ENCODE measurements around the gene SLC22A23.

Gene SLC22A23

DNA sequence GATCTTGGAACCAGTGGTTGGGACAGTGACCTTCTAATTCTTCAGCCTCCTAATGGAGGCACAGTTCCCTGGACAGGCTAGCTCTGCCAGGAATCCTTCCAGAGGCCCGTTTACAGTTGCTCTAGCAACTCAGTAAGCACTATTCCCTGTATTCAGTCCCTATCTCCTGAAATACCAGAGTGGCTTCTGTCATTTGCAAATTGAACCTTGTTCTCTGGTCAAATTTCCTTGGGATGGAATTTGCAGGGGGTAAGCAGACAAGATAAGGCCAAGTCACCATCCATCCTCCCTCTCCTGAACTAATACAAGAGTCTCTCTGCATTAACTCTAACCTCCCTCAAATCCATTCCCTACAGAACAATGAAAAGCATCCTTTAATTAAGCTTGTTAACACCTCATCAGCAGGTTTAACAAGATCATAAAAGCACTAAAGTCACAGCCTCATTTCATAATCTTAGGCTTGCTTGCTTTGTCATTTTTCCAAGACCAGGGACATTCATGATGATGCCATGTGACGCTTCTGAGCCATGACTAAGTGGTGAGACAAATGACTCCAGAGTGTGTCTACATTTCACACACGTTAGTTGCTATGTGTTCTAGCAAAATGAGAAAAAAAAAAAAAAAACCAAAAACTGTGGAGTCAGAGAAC, 37.1 kb downstream of the SLC22A23 start:
- DNase-seq: no peak

DNA sequence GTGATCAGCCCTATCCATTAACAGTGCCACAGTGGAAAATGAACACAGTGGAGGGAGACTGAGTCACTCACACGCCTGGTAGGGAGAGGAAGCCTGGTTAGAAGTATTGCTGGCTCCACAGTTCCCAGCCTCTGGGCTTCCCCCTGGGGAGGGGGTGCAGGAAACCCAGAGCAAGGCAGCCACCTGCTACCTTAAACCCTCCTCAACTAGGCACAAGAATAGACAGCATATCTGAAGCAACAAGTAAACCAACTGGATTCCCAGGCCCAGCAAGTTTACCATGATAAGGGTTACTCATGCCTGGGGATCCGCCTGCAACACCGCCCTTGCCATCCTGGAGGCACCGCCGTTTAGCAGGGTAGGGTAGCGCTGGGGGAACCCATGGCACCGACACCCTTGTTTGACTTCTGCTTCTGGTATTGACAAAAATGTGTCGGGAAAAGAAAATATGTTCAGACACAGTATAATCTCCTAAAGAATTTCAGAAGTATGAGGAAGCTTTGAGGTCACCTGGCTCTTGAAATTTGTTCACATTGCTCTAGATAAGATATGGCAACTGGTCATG, 38.3 kb downstream of the SLC22A23 start:
- DNase-seq: no peak

DNA sequence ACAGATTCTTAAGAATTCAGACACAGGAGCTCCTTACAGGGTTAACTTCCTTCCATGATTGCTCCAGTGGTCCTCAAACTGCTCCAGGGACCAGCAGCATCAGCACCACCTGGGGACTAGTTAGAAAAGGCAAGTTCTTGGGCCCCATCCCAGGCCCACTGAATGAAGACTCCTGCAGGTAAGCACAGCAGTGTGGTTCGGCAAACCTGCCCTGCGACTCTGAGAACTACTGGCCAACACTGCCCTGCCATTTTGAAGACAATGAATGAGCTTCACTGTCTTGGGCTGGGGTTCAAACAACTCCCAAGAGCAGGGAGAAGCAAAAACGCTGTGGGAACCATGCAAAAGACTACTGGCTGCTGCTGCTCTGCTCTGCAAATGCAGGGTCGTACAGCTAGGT, 39.4 kb downstream of the SLC22A23 start:
- no peak for DNase-seq

DNA sequence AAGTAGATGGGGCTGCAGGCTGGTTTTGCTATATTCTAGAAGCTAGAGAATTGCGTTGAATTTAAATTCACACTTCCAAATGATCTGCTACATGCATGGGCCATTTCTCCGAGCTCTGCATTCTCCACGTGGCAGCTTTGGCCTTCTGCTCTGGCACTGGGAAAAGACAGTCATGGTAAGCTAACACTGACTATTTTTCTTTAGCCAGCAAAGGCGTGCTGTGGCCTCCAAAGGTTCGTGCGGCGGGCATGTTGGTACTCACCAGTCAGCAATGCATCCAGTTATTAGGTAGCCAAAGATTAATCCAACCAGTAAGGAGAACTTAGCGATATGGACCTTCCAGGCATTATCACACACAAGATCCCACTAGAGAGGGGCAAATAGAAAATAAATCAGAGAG, 41.4 kb downstream of the SLC22A23 start:
- DNase-seq: no peak

DNA sequence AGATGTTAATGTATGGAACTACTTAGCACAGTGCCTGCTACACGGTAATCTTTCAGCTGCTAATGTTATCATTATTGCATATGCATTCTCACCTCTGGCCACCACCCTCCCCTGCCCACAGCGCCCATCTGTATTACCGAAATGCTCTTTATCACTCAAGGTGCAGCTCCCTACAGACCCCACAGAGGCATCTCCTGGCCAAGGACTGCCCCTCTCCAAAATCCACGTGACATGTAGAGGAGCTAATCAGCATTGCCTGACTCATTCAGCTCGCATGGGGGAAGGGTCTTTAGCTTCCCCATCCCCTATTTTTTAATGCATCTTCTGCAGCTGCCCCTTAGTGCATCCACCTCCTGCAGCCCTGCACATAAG, 41.8 kb downstream of the SLC22A23 start:
- no peak for DNase-seq

DNA sequence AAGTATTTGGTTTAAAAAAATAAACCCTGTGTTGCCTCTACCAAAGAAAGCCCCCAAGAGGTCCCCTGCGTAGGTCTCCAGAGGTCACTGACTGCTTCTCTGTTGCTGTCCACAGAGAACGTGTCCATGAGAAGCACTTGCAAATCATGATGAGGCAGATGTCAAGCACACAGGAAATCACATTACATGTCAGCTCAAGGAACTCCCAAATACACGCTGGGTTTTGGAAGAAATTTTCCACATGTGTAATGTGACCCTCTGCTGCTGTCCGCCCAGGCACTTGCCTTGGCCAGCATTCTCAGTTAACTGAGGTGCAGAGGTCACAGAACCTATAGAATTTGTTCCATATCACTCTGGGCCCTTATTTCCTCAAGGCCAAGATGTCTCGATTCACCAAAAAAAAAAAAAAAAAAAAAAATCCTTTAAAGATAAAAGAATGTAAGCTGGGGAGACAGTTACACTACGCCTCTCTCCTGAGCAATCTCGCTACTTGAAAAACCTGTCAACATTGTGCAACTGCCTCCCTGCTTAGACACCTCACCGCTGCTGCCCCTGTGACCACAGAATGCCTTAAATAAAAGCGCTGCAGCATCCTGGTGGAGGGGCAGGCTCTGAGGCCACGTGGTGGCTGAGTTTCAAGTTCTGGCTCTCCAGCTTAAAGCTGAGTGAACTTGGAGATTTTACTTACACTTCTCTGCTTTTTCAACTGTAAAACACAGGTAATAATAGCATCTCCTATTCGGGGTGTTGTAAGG, 42.3 kb downstream of the SLC22A23 start:
- DNase-seq: no peak

DNA sequence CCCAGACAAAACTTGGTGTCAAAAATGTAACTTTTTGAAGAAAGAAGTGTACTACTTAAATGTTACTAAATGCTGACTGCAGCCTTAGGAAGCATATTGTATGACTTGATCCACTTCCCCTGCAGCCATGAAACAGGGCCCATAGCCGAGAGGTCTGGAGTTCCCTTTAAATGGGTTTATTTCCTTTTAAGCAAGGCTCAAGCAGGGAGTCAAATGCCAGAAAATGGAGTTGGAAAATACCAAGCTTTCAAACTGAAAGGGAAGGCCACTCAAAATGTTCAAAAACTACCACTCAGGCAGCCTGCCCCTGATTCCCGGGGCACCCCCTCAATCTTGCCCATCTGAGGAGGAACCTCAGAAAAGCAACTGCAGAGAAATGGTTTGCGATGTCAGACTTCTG, 43.3 kb downstream of the SLC22A23 start:
- DNase-seq: no peak

DNA sequence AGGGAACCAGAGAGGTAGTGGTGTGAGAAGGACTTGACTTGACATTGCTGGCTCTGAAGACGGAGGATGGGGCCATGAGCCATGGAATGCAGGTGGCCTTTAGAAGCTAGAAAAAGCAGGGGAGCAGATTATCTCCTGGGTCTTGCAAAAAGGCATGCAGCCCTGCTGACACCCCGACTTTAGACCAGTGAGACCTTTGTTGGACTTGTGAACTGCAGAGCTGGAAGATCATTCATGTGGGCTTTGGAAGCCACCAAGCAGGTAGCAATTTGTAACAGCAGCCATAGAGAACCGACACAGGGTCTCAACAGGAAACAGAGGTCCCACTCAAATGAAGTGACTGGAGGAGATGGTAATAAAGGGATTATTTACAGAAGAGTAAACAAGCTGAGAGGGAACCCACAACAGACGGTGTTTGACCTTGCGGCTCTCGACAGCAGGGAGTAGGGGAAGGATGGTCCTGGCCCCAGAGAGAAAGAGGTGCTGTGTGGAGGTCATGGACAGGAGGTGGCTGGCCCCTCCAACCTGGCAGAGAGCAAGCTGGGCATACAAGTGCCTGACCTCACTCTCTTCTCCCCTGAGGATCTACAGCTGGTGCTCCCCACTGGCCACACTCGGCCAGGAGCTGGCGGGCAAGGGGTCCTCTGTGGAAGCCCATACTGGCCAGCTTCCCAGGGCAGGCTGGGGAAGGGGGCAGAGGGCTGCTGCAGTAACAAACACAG, 43.9 kb downstream of the SLC22A23 start:
- no peak for DNase-seq

DNA sequence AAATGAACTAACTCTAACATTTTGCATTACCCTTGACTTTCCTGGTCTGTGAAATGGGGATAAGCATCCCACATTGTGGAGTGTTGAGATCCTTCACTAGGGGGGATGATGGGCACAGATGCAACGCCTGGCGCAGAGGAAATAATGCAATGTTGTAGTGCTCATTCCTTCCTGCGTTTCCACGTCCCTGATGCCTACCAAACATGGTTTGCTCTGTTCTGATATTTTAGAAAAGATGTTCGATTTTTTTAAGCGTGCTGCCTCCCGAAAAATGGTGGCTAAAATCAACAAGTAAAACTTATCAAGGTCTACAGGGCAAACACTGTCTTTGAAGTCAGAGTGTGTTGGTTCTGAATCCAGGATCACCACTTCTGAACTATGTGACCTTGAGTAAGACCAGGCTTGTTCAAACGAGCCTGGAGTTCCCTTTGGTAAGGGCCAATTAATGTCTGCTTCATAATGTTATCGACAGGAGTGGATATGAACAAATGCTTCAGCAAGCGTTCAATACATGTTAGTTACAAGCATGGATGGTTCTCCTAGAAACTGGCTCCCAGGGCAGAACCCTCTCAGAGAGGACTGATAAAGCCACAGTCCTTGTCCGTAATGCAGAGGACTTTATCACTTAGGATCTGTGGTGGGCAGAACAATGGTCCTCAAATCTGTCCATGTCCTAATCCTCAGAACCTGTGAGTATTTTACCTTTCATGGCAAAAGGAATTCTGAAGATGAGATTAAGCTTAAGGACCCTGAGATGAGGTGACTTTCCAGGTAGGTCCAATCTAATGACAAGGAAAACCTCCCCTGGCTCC, 44.7 kb downstream of the SLC22A23 start:
- no peak for DNase-seq

DNA sequence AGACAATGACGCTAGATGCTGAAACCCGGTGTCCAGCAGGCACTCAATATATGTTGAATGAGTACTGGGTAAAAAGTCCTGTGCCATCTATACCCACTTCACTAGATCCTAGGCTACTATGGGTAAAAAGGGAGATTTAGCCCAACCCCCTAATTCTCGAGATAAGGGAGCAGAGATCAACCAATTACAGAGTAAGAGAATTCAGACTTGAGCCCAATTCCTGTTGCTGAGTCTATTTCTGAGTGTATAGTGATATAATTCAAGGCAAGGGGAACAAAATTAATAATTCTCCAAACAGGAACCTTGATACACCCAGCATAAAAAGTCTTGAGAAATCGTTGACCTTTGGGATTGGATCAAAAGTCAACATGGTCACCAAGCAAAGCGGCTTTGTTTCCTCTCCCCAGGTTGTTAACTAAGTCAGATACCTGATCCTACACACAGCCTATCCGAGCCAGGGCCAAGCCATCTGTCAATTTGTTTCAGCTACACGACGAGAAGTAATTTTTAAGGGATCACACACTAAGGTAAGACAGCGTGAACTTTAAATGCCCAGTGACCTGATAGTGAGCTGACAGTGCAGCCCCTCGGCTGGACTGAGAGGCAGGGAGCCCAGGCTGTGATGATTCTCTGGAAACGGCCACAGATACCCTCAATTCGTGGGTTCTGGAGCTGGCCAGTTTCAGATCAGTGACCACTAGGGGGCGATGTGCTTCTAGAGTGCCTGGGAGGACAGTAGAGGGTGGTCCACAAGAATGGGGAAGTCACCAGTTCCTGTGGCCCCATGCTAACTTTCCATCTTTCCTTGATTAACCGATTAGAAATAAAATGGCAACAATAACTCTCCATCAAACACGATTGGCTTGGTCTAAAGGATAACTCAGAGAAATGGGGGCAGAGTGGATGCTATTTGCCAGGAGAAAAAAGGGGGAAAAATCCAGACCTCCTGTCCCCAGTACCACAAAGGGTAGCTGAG, 46.2 kb downstream of the SLC22A23 start:
- DNase-seq: peak; percentile 3 to 26 (median 14)

DNA sequence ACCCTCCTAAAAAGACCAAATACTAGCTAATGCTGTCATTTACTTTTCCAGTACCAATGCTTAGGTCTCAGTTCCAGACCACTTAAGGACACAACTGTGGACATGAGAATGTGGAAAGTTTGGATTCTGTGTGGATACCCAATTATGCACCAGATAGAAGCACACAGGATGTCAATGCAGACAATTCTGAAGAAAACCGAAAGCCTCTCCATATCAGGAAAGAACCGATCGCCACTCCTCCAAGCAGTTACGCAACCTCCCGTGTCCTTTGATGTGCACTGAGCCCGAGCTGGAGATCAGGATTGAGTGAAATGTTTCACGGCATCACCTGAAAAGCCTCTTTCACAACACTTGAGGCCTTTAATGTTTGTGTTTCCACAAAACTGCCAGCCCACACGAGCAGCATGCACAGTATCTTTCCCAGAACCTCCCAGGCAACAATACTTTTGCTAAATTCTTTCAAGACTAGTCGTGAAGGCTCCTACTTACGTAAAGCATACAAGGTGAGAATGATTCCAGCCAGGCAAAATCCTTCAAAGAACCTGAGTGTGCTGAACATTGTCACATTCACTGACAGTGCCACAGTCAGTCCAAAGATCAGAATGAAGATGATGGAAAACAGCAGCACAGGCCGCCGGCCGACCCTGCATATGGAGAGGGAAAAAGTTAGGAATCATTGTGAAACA, 47.0 kb downstream of the SLC22A23 start:
- no peak for DNase-seq

DNA sequence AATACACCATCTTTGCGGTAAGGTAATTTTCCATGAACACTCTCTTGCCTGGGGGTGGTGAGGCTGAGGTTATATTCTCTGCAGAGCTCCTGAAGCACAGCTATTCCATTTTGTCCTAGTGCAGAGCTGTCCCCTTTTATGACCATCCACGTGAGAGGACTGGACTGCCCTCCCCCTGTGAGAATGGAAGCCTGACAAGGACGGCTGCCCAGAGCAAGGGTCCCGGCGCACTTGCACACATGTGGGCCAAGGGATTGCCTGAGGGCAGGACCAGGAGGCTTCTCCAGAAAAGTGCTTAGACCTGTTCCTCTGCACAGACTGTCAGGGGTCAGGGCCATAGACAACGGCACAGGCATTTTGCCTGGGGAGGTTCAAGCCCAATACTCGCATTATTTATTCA, 48.2 kb downstream of the SLC22A23 start:
- DNase-seq: no peak

DNA sequence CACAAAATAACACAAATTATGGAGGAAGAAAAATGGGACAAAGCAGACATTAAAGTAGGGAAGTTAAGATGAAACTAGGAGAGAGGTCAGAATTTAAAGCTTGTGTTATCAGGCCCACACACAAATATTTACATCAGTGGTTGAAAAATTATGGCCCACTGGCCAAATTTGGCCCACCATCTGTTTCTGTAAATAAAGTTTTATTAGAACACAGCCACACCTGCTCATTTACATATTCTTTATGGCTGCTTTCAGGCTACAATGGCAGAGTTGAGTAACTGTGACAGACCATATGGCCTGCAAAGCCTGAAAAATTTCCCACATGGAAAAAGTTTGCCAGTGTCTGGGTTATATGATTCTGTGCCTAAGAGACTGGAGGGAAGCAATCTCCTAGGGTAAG, 49.0 kb downstream of the SLC22A23 start:
- DNase-seq: no peak

DNA sequence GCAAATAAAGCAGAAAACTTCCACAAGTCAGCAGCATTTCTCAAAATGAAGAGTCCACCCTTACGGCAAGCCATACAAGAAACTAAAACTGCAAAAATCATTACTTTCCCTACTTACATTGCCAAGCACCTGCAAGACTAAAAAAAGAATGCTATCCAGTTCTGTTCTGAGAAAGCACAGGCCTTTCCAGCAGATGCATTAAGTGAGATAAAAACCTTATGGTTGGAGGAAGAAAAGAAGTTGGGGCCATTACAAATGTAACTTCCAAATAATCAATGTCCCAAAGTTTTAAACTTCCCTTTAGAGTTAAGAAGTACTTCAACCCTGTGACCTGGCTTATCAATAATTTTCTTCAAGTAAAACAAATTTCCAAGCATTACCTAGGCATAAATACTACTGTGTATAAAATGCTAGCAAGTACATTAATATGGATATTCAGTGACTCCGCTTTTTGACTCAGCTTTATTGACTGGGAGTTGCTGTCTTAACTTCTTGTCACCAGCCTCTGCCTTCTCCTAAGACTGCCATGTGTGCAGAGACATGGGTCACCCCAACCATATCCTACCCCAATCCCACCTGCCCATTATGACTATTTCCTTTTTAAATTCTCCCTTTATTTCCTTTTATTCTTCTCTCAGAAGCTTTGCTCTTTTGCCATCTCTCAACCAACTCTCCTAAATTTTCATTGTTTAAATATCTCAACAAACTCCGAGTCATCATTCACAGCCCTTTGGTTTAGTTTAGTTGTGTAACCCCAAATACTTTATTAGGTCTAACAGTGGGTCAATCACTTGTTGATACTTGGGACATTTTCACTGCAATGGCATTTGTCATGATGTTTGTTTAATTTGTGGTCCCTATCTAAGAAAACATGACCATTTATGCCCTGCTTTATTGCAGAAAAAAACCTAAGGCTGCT, 49.7 kb downstream of the SLC22A23 start:
- no peak for DNase-seq

DNA sequence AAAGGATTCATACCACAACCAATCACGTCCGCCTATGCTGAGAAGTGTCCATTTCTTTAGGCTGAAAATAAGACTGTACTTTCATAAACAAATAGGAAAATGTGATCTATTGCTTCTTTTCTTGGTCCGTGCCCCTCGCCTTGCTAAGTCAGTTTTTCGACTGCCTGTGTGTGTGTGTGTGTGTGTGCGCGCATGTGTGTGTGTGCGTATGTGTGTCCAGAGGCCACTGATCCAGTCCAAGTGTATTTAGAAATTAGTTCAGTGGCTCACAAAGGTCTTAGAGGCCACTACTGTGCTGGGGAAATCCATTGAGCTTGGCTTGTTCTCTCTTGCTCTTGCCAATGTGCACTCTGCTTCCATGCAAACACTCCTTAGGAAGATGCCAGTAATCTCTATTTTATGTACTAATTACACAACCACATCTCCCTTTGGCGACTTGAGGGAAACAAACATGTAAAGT, 50.5 kb downstream of the SLC22A23 start:
- DNase-seq: no peak

DNA sequence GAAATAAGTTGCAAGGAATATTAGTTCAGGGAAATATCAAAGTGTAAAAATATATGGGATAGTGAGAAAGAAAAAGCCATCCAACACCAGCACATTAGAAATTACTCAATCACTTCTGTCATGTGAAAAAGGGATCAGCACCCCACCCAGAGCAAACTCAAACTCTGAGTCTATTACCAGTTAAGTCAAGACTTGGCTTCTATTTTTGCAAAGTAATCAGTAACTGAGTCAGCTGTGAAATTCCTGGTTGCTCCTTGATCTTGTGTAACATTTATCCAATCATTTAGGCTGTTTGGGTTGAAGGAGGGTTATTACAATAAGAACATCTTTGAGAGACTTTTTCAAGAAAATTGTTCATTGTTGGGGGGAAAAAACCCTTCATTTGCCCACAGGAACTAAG, 51.2 kb downstream of the SLC22A23 start:
- no peak for DNase-seq

DNA sequence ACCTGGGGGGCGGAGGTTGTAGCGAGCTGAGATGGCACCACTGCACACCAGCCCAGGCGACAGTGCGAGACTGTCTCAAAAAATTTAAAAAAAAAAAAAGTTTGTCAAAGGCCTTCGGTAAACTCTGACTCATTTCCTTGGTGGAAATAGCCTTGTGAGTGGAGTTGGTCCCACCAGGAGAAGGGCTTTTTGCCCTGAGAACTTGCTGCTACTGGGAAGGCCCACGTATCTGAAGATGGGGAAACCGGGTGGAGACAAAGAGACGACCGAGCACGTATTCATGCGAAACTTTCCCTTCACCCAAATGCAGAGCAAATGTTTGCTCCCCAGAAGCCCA, 51.7 kb downstream of the SLC22A23 start:
- no peak for DNase-seq

DNA sequence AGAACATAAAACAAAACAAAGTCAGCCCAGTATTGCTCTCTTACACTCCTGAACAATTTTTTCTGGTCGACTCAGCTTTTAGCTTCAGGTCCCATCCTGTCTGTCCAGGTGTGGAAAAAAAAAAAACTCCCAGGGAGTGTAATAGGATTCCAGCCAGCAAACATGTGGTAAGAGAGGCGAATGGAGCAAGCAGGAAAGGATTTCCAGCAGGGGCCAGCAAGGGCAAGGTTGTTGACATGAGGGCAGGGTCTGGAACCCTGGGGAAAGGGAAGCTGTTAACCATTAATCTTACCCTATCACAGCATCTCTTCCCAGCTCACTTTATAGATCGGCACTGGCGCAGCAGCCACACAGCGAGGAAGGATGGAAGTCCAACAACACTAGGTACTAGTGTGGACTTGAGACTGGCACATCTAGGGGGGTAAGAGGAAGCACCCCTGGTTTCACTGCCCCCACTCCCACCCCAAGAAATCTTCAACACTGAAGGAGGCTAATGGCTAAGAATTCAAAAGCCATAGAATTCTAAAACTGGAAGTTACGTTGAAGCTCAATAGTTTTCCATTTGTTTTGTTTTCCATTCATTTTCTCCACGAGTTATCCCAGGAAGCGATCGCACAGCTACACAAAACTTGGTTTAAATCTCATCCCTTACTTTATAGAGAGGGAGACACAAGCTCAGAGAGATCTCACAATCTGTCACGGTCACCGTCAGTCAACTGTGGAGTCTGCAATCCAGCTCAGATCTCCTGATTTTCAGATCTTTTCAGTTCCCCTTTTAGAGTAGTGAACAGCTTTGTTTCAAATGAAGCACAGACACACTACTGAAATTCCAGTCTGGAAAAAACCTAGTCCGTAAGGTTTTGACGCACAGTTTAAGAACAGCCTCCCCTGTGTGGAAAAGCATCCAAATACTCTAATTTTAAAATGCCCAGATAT, 53.3 kb downstream of the SLC22A23 start:
- DNase-seq: no peak

Measured in activated CD4-positive, CD25-positive, alpha-beta regulatory T cell (primary cell).